Left renal cortex interstitium (tissue), 4 donors: ENCODE results near the gene STK11. TPM values are rescaled to one million over a fixed set of nuclear protein-coding genes. Genes with fewer than 3 reads are reported as not detected.
"Not testable (repeated sequence)": the region's sequence is repeated elsewhere in the genome, so short reads cannot be mapped to it uniquely, and the experiment has no call there.

Experiments
- DNase-seq, 4 donors: peaks; one replicate each; pipeline ENCODE4 v3.0.0-alpha.2; 2013; ENCODE audit warnings: low read depth in 4 of 4, low spot score in 2 of 4, missing footprints in 1 of 4
- polyA plus RNA-seq, 4 donors: library from polyadenylated mRNA; unstranded; fragments of 120-200 nt; gene quantifications; one replicate each; pipeline ENCODE4 v1.2.1, GENCODE V29; 2013; ENCODE audit not compliant: insufficient read length in 4 of 4

Gene STK11
- polyA plus RNA-seq, 4 donors: 59.1 to 64.4 (median 61.9) TPM

DNA sequence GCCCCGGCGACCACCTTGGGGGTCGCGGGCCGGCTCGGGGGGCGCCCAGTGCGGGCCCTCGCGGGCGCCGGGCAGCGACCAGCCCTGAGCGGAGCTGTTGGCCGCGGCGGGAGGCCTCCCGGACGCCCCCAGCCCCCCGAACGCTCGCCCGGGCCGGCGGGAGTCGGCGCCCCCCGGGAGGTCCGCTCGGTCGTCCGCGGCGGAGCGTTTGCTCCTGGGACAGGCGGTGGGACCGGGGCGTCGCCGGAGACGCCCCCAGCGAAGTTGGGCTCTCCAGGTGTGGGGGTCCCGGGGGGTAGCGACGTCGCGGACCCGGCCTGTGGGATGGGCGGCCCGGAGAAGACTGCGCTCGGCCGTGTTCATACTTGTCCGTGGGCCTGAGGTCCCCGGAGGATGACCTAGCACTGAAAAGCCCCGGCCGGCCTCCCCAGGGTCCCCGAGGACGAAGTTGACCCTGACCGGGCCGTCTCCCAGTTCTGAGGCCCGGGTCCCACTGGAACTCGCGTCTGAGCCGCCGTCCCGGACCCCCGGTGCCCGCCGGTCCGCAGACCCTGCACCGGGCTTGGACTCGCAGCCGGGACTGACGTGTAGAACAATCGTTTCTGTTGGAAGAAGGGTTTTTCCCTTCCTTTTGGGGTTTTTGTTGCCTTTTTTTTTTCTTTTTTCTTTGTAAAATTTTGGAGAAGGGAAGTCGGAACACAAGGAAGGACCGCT, 729 bp downstream of the STK11 start:
- DNase-seq: no peak

GRCh38 chr19:1206864-1207450, 1.4 kb downstream of the STK11 start:
- DNase-seq: no peak

GRCh38 chr19:1208830-1209229, 3.3 kb downstream of the STK11 start:
- not testable (repeated sequence) for DNase-seq

DNA sequence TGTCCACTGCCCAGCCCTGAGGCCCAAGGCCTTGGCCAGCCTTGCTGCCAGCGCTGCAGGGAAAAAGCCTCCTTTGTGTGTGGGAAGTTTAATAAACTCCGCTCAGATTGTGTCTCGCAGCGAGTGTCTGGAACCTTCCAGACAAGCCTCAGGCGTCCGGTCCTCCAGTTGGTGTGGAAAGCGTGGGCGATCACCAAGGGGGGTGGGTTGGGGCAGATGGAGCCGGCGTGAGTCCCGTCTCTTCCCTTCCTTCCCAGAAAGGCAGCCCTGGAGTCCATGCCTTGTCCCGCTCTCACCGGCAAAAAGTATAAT, 4.6 kb downstream of the STK11 start:
- no peak for DNase-seq

DNA sequence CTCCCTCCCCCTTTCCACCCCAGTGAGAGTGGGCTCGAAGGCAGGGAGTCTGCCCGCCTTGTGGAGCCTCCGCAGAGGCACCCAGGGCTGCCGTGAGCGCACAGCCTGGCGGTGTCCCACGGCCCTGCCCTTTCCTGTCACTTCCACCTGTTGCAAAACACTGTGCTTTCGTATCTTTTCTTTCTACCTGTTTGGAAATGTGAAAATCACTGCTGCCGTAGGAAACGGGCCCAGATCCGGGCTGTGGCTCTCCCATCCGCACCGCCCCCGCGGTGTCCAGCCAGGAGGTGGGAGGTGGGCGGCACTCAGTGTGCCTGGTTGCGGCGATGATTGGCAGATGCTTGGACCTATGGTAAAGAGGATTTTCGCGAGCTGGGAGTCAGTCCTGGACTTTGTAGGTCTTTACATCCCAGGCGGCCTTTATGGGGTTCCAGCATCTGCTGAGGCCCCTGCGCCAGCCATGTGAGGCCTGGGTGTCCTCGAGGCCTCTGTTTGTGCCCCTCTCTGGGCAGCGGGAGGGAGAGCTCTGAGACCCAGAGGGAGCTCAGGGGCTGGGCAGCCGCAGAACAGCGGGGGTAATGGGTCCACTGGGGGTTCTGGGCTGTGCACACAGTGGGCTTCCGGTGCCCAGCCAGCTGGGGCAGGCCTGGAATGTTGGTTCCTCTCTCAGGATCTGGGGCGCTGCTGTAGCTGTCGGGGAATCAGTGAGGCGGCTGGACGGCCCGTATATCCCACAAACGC, 6.1 kb downstream of the STK11 start:
- DNase-seq: no peak

DNA sequence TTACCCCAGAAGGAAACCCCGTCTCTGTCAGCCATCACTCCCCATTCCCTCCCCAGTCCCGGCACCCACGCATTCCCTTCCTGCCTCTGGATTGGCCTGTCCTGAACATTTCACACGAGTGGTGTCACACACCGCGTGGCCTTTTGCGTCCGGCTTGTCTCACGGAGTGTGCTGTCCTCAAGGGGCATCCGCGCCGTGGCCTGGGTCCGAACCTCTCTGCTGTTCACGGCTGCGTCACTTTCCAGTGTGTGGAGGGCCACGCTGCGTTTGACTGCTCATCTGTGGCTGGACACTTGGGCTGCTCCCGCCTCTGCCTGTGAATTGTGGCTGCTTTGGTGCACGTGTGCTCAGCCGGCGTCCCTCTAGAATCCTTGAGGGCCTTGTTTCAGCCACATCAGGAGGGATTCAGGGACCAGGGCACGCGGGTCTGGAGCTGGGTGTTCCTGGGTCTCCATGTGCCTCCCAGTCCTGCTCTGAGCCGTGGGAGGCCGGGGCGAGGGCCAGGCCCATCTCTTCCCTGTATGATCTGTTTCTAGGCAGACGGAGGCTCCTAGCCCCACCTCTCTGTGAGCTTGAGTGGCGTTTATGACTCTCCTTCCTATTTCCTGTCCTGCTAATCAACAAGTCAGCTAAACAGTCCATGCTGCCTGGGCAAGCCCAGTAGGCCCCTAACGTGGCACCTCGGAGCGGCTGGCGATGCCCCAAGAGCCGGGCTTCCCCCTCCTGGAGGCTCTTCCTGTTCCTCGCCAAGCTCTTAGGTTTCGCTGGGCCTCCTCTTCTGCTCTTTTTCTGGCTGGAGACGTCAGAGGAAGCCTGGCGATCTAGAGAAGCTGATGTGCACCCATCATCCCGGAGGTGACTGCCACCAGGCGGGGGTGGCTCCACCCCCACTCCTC, 8.1 kb downstream of the STK11 start:
- no peak for DNase-seq

DNA sequence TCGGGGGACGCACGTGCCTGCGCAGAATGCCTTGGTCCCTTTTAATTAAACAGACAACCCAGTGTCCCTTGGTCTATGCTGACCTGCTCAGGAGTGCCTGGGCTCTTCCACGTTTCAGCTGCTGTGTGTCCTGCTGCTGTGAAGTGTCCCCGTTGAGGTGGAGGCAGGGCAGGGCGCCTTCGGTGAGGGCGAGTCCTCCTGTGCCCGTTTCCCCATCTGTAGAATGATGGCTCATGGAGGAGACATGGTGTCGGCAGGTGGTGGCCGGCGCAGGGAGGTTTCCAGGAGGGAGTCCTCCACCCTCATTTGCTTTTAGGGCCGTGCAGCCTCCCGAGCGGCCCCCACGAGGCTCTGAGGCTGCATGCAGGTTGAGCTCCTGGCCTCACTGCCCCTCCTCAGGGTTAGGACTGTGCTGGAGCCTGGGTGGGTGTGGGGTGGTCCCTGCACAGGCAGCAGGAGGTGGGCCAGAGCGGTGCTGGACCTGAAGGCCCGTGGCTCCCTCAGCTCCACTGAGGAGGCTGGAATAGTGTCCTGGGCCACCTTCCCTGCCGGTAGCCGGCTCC, 8.8 kb downstream of the STK11 start:
- no peak for DNase-seq

DNA sequence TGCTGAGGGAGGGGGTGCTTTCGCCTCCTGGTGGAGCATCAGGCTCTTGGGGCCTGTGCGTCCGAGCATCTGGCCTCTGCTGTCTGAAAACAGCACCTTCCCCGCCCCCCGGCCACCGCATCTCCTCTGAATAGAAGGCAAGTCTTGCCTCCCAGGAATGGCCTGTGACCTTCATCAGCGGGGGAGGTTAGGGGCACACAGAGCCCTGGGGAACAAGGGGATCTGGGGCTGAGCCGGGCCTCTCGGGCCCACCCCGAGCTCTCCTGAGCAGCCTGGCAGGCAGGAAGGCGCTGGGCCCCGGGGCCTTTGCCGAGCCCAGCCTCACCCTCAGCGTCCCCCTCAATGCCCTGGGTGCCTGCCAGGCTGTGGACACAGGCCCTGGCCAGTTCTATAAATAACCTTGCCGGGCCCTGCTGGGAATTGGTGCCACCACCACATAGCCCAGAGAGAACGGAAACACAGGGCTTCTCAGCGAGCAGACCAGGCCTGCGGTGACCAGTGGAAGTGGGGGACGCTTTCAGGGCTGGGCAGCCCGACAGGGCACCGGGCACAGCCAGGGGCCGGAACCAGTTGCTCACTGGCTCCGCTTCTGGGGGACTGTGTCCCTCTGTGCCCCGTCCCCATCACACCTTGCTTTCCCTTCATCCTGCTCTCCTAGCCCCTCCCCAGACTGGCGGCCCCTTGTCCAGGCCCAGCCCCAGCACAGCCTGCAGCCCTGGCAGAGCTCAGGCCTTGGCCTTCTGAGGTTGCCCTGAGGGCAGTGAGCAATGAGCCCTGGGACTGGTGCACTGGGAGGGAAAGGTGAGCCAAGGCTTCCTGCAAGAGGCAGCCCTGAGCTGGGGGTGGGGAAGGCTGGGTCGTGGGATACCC, 9.5 kb downstream of the STK11 start:
- no peak for DNase-seq

DNA sequence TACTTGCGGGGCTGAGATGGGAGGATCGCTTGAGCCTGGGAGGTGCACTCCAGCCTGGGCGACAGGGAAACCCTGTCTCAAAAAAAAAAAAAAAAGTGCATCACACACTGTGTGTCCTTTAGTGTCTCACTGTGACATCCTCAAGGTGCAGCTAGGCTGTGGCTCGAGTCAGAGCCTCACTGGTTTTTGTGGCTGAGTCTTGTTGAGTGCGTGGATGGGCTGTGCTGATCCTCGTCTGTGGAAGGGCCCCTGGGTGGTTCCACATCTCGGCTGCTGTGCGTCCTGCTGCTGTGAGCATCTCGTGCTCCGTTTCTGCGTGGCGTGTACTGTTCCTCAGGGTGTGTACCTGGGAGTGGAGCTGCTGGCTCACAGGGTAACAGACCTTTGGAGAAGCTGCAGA, 11.2 kb downstream of the STK11 start:
- no peak for DNase-seq

DNA sequence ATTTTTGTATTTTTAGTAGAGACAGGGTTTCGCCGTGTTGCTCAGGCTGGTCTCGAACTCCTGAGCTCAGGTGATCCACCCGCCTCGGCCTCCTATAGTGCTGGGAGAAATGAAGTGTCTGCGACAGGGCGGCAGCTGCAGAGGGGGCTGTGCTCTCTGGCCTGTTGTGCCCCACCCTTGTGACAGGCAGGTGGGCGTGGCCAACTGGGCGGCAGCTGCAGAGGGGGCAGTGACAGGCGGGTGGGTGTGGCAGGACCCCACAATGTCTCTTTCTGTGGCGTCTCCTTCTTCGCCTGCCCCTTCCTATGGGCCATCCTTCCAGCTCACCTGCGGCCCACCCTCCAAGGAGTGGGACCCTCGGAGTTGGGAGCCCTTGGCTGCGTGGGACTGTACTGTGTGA, 11.8 kb downstream of the STK11 start:
- no peak for DNase-seq

DNA sequence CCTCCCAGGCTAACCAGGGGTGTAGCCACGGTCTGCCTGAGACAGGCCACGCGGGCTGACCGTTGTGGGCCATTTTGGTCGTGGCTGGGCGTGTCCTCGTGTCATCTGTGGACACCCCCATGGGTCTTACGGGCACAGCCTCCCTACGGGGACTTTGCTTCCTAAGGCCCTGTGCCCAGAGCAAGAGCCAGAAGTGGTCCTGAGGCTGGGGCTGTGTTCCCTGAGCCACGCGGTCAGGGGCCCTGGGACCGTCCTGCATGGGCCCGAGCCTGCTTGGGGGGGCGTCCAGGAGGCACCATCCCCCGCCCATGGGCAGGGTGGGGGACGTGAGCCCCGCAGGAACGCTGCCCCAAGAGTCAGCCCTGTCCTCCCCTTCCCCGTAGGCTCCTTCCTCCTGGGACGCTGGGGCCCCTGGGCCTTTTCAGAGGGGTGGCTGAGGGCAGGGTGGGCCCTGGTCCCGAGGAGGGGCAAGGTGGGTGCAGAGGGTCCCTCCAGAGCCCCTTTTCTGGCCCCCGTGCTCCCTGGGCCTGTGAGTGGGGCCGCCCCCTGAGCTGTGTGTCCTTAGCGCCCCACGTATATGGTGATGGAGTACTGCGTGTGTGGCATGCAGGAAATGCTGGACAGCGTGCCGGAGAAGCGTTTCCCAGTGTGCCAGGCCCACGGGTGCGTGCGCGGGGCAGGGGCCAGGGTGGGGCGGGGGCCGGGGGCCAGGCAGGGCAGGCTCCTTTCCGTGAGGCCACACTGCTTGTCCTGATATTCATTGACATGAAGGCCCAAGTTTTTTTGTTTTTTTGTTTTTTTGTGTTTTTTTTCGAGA, 13.4 kb downstream of the STK11 start:
- DNase-seq: no peak

DNA sequence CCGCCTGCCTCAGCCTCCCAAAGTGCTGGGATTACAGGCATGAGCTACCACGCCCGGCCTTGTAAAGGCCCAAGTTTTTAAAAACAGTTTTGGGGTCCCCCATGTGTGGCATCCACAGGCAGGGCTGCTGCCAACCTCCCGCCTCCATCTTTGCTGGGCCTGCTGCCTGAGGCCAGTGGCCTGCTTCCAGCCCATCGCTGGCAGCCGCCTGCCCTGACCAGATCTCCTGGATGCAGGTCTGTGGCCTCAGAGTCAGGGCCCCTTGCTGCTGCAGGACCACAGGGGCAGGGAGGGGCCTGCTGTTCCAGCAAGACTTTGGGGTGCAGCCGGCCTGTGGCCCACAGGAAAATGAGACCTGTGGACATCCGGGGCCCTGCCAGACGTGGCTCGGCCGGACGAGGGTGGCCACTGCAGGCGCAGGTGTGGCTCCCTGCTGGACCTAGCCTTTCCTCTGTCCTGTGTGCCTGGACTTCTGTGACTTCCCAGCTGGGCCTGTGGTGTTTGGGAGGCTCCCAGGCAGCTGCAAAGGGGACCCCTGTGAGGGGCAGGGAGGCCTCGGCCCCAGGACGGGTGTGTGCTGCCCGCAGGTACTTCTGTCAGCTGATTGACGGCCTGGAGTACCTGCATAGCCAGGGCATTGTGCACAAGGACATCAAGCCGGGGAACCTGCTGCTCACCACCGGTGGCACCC, 14.4 kb downstream of the STK11 start:
- DNase-seq: no peak

DNA sequence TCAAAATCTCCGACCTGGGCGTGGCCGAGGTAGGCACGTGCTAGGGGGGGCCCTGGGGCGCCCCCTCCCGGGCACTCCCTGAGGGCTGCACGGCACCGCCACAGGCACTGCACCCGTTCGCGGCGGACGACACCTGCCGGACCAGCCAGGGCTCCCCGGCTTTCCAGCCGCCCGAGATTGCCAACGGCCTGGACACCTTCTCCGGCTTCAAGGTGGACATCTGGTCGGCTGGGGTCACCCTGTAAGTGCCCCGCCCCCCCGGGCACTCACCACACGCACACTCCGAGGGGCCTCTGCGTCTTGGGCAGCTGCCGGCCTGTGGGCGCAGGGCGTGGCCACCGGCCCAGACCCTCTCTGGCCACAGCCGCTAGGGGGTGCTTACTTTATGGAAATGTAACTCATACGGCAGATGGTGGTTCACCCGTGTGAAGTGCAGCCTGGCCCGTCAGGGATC, 14.9 kb downstream of the STK11 start:
- no peak for DNase-seq

- DNase-seq: no peak
Observed at GRCh38 chr19:1220976-1221903, 15.7 kb downstream of the STK11 start.

GRCh38 chr19:1221904-1222255, 16.3 kb downstream of the STK11 start:
- no peak for DNase-seq

DNA sequence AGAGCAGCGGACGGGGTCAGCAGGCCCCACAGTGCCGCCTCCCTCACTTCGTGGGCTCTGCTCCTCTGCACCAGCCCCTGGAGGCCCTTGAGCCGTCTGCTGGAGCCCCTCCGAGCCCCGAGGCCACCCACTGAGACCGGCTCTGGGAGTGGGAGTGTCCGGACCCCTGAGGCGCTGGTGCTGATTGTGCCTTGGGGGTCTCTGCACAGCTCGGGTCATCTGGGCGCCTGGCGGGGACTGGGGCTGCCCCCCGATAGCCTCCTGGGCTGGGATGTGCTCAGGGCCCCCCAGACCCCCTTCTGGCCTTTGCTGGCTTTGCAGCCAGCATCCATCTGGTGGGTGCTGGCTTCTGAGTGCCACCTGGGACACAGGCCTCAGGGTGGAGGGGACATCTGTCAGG, 16.8 kb downstream of the STK11 start:
- no peak for DNase-seq
